HEK293T (cell line): ENCODE measurements around the gene PLEKHA7.
"Not testable (repeated sequence)": the region's sequence is repeated elsewhere in the genome, so short reads cannot be mapped to it uniquely, and the experiment has no call there.

Experiments
- CTCF ChIA-PET: fragments of 350-600 bp; formaldehyde crosslinking; extraction: SDS; loops from one replicate; lab custom pipeline; 2021; ENCODE audit warnings: antibody characterized with exemption, inconsistent platforms; lab: Yijun Ruan, JAX
- POLR2A ChIA-PET: fragments of 350-600 bp; formaldehyde crosslinking; extraction: SDS; loops from one replicate; lab custom pipeline; 2020; ENCODE audit warnings: antibody characterized with exemption, inconsistent platforms; lab: Yijun Ruan, JAX
- DNase-seq: peaks from one replicate; pipeline ENCODE4 v3.0.0; 2012; ENCODE audit warnings: mixed read lengths; ENCODE audit errors: extremely low spot score
- ARNT ChIP-seq: fragments of 450-650 bp; IDR thresholded peaks from 2 replicates; pipeline ENCODE4 v1.6.1; 2017; ENCODE audit warnings: mild to moderate bottlenecking
- BHLHE40 ChIP-seq: fragments of 450-650 bp; IDR thresholded peaks from 2 replicates; pipeline ENCODE4 v1.6.1; 2016; ENCODE audit warnings: mild to moderate bottlenecking, moderate library complexity, borderline replicate concordance
- CTBP1 ChIP-seq: fragments of 450-650 bp; IDR thresholded peaks from 2 replicates; pipeline ENCODE4 v1.6.1; 2016; ENCODE audit warnings: borderline replicate concordance
- ELF4 ChIP-seq: fragments of 450-650 bp; IDR thresholded peaks from 2 replicates; pipeline ENCODE4 v1.6.1; 2017; ENCODE audit warnings: antibody characterized with exemption
- FOXA1 ChIP-seq: fragments of 450-650 bp; IDR thresholded peaks from 2 replicates; pipeline ENCODE4 v1.6.1; 2016; ENCODE audit warnings: mild to moderate bottlenecking
- FOXK2 ChIP-seq: fragments of 450-650 bp; IDR thresholded peaks from 2 replicates; pipeline ENCODE4 v1.6.1; 2016; ENCODE audit warnings: mild to moderate bottlenecking
- FOXM1 ChIP-seq: fragments of 450-650 bp; IDR thresholded peaks from 2 replicates; pipeline ENCODE4 v1.6.1; 2017; ENCODE audit warnings: mild to moderate bottlenecking, borderline replicate concordance
- HDGF ChIP-seq: fragments of 450-650 bp; IDR thresholded peaks from 2 replicates; pipeline ENCODE4 v1.6.1; 2017; ENCODE audit warnings: antibody characterized with exemption, borderline replicate concordance
- L3MBTL2 ChIP-seq: fragments of 450-650 bp; conservative IDR thresholded peaks from 2 replicates; pipeline ENCODE4 v1.6.1; 2016; ENCODE audit warnings: mild to moderate bottlenecking
- LEF1 ChIP-seq: fragments of 450-650 bp; IDR thresholded peaks from 2 replicates; pipeline ENCODE4 v1.6.1; 2017; ENCODE audit warnings: mild to moderate bottlenecking, borderline replicate concordance
- NFRKB ChIP-seq: fragments of 450-650 bp; IDR thresholded peaks from 2 replicates; pipeline ENCODE4 v1.6.1; 2016; ENCODE audit warnings: mild to moderate bottlenecking, moderate library complexity
- PKNOX1 ChIP-seq: fragments of 450-650 bp; IDR thresholded peaks from 2 replicates; pipeline ENCODE4 v1.6.1; 2016
- SP1 ChIP-seq: fragments of 450-650 bp; IDR thresholded peaks from 2 replicates; pipeline ENCODE4 v1.6.1; 2017
- SUZ12 ChIP-seq: fragments of 450-650 bp; IDR thresholded peaks from 2 replicates; pipeline ENCODE4 v1.6.1; 2016; ENCODE audit warnings: mild to moderate bottlenecking
- TARDBP ChIP-seq: fragments of 450-650 bp; IDR thresholded peaks from 2 replicates; pipeline ENCODE4 v1.6.1; 2016
- ZNF384 ChIP-seq: fragments of 450-650 bp; IDR thresholded peaks from 2 replicates; pipeline ENCODE4 v1.6.1; 2016

The PLEKHA7 gene

GRCh38 chr11:16911186-16911585 lies 103.0 kb downstream of the PLEKHA7 start:
- TF ChIP-seq HDGF (no peak), ELF4 (no peak), CTBP1 (no peak), PKNOX1 (no peak), FOXM1 (no peak), ZNF384 (no peak), BHLHE40 (no peak), L3MBTL2 (no peak), NFRKB (no peak), SP1 (no peak), LEF1 (no peak), FOXK2 (no peak), TARDBP (no peak), SUZ12 (no peak), ARNT (no peak), FOXA1 (no peak)
- CTCF ChIA-PET, result no interaction called here
- POLR2A ChIA-PET, result no interaction called here
- no peak for DNase-seq

- CTCF ChIA-PET, result no interaction called here
- DNase-seq, result no peak
- POLR2A ChIA-PET, result no interaction called here
- TF ChIP-seq L3MBTL2 (no peak), FOXM1 (no peak)
These were observed 104.7 kb downstream of the PLEKHA7 start for GRCh38 chr11:16909359-16910035.

- no peak for TF ChIP-seq CTBP1
- no peak for TF ChIP-seq FOXA1
- TF ChIP-seq ARNT, result no peak
- TF ChIP-seq TARDBP, result no peak
- TF ChIP-seq HDGF, result no peak
- TF ChIP-seq FOXM1, result no peak
- TF ChIP-seq SUZ12, result no peak
- TF ChIP-seq ELF4, result no peak
- no peak for TF ChIP-seq SP1
- no peak for TF ChIP-seq BHLHE40
- TF ChIP-seq L3MBTL2, result no peak
- no peak for TF ChIP-seq NFRKB
- no peak for TF ChIP-seq PKNOX1
- TF ChIP-seq LEF1, result no peak
- TF ChIP-seq ZNF384, result no peak
- TF ChIP-seq FOXK2, result no peak
- no peak for DNase-seq
- ChIA-PET POLR2A (interaction anchor here (1.0 kb wide), 1 partner anchor 16 kb away, joined by 3 read pairs; no protein-coding TSS in a partner anchor), CTCF (no interaction called here)
These were observed 108.8 kb downstream of the PLEKHA7 start for GRCh38 chr11:16905375-16905774.

GRCh38 chr11:16904761-16905160 lies 109.5 kb downstream of the PLEKHA7 start:
- DNase-seq, CTCF ChIA-PET, POLR2A ChIA-PET: not testable (repeated sequence)

GRCh38 chr11:16902781-16903378 lies 111.3 kb downstream of the PLEKHA7 start:
- DNase-seq, result no peak
- ChIA-PET POLR2A (no interaction called here), CTCF (no interaction called here)
- no peak for TF ChIP-seq TARDBP
- no peak for TF ChIP-seq FOXA1
- no peak for TF ChIP-seq ELF4
- TF ChIP-seq CTBP1, result no peak
- TF ChIP-seq ZNF384, result no peak
- no peak for TF ChIP-seq PKNOX1
- no peak for TF ChIP-seq BHLHE40
- no peak for TF ChIP-seq ARNT
- TF ChIP-seq L3MBTL2, result no peak
- no peak for TF ChIP-seq LEF1
- TF ChIP-seq NFRKB, result no peak
- TF ChIP-seq FOXK2, result no peak
- no peak for TF ChIP-seq SUZ12
- TF ChIP-seq HDGF, result no peak
- no peak for TF ChIP-seq SP1
- no peak for TF ChIP-seq FOXM1

GRCh38 chr11:16902182-16902581 lies 112.0 kb downstream of the PLEKHA7 start:
- CTCF ChIA-PET, result no interaction called here
- POLR2A ChIA-PET, result no interaction called here
- TF ChIP-seq ELF4 (no peak), TARDBP (no peak), FOXA1 (no peak), BHLHE40 (no peak), L3MBTL2 (no peak), CTBP1 (no peak), FOXK2 (no peak), SP1 (no peak), LEF1 (no peak), HDGF (no peak), FOXM1 (no peak), PKNOX1 (no peak), SUZ12 (no peak), ZNF384 (no peak)
- no peak for DNase-seq
